Umbilical cord (tissue), 2 donors: ENCODE measurements around the gene CIC. TPM values are rescaled to one million over a fixed set of nuclear protein-coding genes. Genes with fewer than 3 reads are reported as not detected.
A peak's percentile ranks its signal among the peaks of the same experiment; 100 is the strongest.

ENCODE experiments used
- DNase-seq: peaks from one replicate; pipeline ENCODE4 v3.0.0-alpha.2; 2015; ENCODE audit warnings: low spot score
- total RNA-seq: library from RNA; depleted of rRNA; stranded (reverse); fragments of >200 nt; gene quantifications from one replicate; pipeline ENCODE4 v1.2.3, GENCODE V29; 2014; ENCODE audit warnings: low replicate concordance; ENCODE audit not compliant: insufficient read depth

CIC gene
- total RNA-seq, 1 donor from 2014 or later, result 10.4 TPM

DNA sequence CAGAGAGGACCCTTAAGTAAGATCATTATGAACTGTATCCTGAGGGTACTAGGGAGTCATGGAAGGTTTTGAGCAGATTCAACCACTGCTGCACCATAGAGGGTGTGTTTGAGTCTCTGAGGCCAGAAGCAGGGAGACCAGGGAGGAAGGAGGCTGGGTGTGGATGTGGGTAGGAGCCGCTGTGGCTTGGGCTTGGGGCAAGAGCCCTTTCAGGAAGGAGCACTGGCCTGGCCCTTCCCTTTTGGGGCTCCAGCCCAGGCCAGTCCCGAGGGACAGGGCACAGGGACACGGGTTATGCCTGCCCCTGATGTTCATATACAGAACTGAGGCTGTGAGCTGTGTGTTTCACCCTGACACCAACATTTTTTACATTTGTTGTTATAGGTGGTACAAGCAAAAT, 7.2 kb downstream of the CIC start:
- DNase-seq, result no peak

DNA sequence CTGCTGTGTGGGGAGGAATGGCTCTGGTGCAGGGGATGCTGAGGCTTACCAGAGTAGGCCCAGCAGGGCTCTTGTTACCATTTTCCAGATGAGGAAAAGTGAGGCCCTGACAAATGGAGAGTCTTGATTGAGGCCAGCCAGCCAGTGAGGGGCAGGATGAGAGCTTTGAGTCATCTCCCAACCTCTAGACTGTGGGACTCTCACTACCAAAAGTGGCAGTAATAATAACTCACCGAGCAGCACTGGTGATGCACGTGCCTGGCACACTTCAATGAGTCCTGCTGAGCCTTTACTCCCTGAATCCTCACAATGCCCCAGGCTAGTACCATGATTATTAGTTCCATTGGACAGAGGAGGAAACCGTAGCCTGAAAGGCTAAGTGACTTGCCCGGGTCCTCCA, 7.8 kb downstream of the CIC start:
- no peak for DNase-seq

DNA sequence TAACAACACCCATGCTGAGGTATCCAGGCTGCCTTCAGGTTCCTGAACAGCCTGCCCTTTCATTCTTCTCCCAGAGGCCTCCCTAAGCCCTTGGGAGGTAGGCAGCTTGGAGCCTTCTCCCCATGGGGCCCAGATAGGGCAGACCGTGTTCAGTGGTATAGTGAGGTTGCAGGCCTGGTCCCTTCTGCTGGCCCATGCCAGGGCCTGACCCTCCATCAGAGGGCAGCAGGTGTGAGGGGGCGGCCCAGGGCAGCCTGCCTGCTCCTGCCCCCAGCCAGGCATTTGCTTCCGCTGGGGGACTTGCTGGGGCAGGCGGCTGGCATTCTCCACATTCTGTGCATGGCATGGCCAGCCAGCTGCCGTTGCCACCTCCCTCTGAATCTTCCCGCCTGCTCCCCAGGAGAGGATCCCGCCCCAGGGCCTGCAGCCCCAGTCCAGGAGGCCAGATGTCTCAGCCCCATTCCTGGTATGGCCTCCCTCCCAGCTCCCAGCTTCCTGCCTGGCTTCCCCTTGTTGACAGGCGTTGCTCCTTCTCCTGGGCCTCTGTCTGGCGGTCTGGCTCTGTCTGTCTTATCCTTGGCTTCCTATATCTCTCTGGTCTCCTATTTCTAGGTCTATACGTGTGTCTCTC, 8.9 kb downstream of the CIC start:
- peak; percentile 87 for DNase-seq

DNA sequence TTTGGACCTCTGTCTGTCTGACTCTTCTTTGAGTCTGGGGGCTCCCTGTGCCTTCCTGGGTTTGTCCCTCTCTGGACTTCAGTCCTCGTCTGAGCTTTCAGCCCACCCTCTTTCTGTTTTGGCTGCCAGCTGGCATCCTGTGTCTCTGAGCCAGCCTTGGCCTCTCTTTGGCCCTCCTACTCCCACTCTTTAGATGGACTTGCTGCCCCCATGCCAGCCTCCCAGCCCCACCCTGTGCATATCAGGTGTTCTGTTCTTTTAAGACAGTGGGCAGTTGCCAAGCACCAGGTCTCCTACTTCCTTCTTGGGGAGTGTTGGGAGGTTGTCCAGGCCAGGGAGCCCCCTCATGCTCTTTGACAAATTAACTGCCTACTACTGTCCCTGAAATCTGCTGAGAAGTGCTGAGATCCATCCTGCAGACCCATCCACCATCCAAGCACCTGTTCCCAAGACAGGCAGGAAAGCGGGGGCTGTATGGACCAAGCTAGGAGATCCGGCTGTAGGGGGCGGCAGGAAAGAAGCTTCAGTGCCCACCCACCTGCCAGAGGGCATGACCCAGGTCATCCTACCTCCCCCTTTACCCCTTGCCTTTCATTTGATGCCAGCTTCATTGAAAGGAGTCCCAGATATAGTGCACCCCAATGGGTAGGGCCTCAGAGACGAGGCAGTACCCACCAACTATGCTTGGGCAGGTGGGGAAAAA, 9.6 kb downstream of the CIC start:
- DNase-seq, result no peak

DNA sequence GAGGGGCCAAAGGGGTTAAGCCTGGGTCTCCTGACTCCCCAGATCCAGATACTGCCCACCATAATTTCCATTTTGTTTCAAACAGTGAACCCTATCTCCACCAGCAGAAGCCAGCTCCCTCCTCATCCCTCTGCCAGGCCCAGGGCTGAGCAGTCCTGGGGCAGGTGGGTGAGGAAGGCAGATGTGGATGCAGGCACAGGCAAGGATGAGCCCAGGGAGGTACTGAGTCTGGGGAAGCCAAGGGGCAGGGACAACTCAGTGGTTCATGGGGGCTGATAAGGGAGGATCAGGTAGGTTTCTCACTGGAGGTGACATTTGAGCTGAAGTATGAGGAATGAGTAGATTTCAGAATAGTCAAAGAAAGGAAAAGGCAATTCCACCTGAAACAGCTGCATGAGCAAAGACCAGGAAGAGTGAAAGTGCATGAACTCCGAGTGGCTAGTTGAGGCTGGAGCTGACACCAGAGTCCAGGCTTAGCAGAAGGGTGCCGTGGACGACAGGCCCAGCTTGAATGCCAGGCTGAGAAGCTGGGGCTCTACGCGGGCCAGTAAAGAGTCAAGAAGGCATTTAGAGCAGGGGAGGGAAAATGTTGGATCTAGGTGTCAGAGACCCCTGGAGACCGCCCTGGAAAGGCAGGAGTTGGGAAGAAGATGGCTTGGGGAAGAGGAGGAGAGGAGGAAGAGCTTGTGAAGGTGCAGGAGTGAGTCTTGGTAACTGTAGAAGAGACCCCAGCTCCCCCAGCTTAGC, 10.3 kb downstream of the CIC start:
- no peak for DNase-seq

DNA sequence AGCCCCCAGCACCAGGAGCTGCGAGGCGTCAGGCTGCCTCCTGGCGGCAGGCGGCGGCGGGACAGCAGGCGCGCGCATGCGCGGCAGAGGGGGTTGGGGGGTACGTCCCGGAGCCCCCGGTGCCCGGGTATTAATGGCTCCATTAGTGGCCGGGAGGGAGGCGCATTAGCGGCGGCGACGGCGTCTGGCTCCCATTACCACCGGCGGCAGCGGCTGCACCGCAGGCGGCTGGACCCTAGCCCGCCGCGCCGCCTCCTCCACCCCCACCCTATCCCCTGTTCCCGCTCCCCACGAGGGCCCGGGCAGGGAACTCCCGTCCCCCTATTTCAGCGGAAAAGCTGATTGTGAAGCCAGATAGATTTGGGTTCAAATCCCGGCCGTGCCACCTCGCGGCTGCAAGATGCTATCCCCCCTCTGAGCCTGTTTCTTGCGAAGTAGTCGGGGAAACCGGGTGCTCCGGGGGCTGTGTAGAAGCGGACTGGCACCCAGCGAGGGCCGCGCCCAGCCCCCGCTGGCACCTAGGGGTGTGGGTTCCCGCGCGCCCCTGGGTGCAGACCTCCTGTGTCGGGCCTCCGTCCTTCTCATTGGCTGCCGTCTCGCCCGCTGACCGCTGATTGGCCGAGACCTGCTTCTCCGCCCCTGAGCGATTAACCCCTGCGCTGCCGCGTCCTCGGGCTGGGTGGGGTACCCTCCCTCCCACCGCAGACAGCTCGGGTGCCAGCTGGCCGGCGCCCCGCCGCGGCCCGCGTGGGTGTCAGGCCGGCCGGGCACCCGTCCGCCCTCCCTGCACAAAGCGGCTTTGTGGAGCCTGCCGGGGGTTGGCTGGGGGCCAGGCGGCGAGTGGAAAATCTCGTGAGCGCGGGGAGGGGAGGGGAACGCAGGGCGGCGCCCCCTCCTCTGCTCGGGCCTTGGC, 11.1 kb downstream of the CIC start:
- DNase-seq, result peak; percentile 96

DNA sequence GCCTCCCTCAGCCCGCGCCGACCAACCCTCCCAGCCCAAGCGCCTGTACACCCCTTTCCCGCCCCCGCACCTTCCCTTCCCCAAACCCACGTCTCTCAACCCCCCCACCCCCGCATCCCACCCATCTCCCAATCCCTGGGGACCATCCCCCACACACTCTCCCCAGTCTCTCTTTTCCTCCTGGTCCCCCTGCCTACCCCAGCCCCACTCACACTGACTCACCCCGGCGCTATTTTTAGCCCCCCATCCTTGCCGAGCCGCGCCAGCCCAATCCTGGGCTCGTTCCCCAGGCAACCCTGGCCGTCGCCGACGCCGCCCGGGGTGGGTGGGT, 11.7 kb downstream of the CIC start:
- peak; percentile 88 for DNase-seq

DNA sequence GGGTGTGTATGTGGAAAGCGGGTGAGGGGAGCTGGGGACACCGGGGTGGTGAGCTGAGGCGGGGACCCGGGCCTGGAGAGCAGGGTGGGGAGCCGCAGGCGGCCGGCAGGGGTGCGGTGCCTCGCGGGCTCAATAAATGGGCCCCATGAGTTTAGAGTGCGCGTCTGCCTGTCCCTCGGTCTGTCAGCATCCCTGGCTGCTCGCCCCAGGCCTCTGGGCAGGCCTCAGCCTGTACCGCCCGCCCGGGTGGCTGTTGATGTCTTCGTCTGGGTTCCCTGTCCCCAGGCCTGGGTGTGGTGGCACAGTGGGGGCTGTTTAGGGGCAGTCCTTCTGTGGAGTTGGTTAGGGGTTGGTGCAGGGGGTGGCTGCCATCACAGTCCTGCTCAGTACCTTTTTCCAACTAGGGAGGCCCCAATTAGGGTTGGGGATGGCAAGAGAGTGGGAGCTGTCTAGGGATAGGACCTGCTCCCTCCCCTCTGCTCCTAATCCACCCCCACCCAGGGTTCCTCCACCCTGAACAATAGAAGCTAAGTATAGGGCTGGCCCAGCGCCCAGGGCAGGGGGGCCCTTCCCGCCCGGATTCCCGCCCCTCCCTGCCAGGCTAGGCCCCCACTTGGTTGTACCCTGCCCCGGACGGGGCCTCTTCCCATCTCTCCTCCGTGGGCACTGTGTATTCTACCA, 12.2 kb downstream of the CIC start:
- DNase-seq, result peak; percentile 92

DNA sequence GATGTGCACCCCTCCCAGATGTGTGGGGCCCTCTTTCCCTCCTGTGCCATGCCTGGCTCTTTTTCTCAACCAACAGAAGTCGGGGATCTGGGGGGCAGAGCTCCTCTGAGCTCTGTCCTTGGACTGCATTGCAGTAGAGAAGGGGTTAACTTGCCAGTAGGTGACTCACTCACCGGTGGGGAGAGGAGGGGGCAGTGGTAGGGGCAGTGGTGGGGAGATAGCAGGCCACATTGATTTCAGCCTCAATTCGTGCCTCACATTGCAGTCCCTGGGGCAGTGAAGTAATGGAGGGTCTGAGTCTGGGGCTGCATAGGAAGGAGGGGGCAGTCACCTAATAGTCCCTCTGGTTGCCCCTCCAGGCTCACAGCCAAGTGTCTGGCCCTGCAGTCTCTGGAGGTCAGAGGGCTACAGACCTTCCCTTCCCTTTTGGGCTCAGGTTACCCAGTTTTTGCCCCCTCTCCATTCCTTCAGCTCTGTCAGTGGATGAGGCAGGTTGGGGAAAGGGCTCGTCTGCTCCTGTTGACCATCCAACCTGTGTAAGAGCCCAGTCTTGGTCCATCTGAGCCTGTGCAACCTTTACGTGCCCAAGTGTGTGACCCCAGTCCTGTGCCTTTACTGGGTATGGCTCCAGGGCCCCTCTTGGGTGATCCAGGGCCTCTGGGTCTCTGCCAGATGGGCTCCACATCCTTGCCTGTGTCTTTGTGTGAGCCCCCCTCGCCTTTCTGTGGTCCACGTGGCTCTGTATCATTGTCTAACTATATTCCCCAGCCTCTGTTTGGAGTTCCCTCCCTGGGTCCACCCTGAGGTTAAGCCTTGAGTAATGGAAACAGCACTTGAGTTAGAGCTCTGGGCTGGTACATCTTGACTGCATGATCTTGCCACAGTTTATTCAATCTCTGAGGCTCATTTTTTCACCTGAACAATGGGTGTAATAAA, 13.0 kb downstream of the CIC start:
- peak; percentile 79 for DNase-seq

DNA sequence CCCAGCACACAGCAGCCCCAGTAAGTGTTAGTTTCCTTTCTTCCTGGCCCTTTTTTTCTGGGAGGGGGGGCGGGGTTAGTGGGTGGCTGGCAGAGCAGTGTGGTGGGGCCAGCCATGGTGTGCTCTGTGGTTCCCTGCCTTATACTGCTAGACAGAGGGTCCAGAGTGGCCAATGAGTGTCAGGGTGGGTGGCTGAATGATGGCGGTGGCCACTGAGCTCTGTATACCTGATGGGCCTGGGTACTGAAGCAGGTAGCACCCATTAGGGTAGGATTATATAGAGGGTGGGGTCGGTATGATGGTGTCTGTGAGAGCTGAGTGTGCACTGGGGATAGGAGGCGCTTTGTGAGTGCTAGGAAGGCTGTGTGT, 13.8 kb downstream of the CIC start:
- DNase-seq, result no peak

DNA sequence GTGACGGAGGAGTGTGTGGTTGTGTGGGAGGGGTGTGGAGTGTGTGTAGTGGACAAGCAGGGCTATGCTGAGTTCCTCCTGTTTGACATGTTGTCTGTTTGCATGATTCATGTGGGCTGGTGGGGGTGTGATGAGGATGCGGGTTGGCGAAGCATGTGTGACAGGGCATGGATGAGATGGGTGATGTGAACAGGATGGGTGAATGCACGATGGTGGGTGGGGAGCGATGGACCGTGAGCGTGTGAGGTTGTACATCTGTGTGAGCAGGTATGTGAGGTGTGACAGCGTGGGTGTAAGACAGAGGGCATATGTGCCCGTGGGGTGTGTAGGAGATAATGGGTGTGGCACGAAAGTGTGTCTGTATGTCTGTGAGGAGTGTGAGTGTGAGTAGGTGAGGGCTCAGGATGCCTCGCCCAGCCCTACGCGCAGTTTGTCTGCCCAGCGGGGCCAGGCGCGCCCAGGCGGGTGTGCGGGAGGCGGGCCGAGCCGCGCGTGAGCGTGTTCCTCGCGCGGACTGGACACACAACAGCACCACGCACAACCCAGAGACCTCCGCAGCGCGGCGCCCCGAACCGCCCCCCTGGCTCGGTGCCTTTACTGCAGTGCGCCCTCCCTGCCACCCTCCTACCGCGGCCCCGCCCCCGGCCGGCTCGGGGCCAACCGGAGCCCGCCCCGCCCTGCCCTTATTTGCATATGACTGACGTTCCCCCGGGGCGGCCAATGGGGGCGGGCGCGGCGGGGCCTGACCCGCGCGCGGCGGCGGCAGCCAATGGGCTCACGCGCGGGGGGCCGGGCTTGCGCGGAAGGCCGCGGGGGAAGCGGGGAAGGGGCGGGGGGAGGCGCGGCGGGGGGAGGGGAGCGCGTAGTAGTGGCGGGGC, 14.4 kb downstream of the CIC start:
- DNase-seq, result peak; percentile 97

DNA sequence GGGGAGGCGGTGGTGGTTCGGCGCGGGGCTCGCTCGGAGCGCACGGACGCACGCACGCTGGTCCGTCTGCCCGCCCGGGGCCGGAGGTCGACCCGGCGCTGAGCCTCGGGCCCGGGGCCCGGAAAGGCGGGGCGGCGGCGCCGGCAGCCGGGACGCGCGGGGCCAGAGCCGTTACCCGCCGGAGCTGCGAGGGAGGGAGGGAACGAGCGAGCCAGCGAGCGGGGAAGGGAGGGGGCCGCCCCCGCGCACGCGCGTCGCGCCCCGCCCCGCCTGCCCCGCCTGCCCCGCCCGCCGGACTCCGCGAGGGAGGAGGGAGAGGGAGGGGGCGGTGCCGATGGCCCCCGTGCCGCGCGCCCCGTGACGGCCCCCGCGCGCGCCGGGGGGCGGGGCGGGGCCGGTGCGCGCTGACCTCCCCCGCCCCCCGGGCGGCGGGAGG, 15.0 kb downstream of the CIC start:
- peak; percentile 85 for DNase-seq

DNA sequence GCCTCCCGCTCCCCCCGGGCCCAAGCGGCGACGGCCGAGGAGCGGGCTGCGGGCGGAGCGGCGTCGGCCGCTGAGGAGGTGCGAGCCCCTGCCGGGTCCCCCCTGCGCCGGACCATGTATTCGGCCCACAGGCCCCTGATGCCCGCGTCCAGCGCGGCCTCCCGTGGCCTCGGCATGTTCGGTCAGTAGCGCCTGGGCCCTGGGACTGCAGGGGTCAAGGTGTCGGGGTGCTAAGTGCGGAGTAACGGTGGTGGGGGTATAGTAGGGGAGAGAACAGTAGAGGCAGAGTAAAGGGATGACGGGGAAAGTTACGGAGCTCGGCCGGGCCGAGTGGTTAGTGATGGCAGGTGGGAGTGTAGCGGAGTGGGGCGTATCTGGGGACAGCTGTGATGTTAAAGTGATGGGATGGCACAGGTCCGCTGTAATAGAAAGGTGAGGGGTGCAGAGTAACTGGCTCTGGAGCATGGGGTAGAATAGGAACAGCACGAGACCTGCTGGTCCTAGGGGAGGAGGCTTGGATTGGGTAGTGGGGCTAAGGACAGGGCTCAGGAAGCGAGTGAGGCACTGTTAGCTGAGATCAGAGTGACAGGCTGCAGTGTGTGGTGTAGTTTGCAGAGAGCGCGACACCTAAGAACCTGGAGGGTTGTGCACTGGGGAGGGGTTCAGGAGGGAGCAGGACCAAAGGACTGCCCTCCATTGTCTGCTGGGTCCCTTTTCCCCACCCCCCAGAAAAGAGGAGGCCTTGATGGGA, 15.7 kb downstream of the CIC start:
- DNase-seq, result no peak

DNA sequence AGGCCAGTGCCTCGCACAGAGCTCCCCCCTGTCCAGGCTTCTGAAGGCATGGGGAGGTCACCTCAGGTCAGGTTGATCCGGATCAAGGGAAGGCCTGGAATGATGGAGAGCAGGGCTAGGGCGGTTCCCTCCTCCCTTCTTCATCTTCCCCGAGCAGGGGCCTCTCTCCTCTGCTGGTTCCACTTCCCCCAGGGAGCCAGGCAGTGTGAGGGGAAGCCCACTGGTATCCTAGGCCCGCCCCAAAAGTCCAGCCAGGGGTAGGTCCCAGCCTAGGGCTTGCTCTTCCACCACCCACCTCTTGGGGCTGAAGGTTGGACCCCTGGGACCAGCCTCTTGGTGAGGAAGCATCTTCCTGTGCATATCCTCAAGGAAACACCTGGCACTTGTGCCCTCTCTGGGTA, 16.5 kb downstream of the CIC start:
- DNase-seq, result peak; percentile 66

DNA sequence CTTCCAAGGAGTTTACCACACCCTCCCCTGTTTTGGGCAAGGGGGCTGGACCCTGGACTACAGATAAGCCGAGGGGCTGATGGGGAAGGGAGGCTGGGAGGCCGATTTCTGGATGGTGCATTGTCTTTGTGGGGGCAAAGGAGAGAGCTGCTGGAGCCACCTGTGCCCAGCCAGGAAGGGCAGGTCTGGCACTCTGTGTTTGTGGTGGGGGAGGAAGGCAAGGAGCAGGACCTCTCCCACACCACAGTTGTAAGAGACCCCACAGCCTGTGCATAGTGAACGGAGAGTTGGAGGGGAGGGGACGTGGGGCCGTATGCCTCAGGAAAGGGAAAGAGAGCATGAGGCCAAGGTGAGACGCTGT, 16.9 kb downstream of the CIC start:
- no peak for DNase-seq

DNA sequence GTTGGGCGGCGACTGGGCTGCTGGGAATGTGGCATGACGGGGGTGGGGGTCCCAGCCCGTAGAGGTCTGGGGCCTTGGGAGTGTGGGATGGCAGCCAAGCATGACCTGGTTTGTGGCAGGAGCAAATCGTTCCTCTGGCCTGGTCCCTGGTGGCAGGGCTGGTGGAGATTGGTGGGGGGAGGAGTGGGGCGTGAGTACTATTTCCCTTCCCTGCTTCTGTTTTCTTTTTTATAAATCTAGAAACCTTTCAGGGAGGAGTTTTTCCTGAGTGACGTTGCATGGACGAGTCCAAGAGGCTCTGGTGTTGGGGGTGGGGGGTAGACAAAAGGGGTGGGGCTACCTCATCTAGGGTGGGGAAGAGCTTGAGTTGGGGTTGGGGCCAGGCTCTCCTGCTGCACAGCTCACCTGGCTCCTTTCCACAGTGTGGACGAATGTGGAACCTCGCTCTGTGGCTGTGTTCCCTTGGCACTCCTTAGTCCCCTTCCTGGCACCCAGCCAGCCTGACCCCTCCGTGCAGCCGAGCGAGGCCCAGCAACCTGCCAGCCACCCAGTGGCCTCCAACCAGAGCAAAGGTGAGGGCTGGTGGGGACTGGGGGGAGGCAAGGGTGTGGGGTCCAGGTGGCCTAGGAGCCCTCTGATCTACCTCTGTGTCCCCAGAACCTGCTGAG, 17.4 kb downstream of the CIC start:
- no peak for DNase-seq

DNA sequence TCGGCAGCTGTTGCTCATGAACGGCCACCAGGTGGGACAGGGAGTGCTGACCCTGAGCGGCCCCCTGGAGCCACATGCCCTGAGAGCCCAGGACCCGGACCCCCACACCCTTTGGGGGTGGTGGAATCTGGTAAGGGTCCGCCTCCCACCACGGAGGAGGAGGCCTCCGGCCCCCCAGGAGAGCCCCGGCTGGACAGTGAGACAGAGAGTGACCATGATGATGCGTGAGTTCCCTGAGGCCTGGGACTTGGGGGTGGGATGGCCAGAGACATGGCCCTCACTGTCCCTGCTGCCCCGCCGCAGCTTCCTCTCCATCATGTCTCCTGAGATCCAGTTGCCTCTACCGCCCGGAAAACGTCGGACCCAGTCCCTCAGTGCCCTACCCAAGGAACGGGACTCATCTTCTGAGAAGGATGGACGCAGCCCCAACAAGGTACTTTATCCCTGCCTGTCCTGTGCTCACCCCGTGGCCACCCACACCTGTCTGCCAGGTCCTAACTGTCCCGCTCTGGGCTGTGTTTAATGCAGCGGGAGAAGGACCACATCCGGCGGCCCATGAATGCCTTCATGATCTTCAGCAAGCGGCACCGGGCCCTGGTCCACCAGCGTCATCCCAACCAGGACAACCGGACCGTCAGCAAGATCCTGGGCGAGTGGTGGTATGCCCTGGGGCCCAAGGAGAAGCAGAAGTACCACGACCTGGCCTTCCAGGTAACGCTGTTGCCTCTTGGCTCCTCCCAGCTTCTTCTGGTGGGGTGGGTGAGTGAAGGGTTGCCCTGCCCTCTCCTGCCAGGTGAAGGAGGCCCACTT, 18.2 kb downstream of the CIC start:
- no peak for DNase-seq
